HG03354 (cell line): ENCODE measurements around the gene GSTO2.

Experiments used
- ATAC-seq: cut with Tn5 transposase; IDR thresholded peaks from one replicate; pipeline ENCODE4 v1.9.1; 2021; ENCODE audit warnings: mild to moderate bottlenecking; ENCODE audit not compliant: unreplicated experiment, poor library complexity, severe bottlenecking

GSTO2 gene

GRCh38 chr10:104318810-104319741 lies 50.1 kb downstream of the GSTO2 start:
- no peak for ATAC-seq

- ATAC-seq: no peak
Observed at GRCh38 chr10:104321226-104321625, 52.2 kb downstream of the GSTO2 start.

- ATAC-seq: peak; percentile 8
Observed at GRCh38 chr10:104321725-104322415, 52.9 kb downstream of the GSTO2 start.

- ATAC-seq: peak; percentile 52
Observed at GRCh38 chr10:104322416-104322782, 53.4 kb downstream of the GSTO2 start.

GRCh38 chr10:104323085-104323484 lies 54.1 kb downstream of the GSTO2 start:
- no peak for ATAC-seq

- no peak for ATAC-seq
Observed at GRCh38 chr10:104323760-104324201, 54.8 kb downstream of the GSTO2 start.

- no peak for ATAC-seq
Observed at GRCh38 chr10:104324221-104324686, 55.3 kb downstream of the GSTO2 start.

GRCh38 chr10:104324931-104325330 lies 55.9 kb downstream of the GSTO2 start:
- no peak for ATAC-seq

GRCh38 chr10:104325436-104326435 lies 56.8 kb downstream of the GSTO2 start:
- ATAC-seq: no peak

GRCh38 chr10:104326991-104327610 lies 58.1 kb downstream of the GSTO2 start:
- no peak for ATAC-seq

- no peak for ATAC-seq
Observed at GRCh38 chr10:104327745-104328645, 59.0 kb downstream of the GSTO2 start.

GRCh38 chr10:104328646-104328895 lies 59.6 kb downstream of the GSTO2 start:
- ATAC-seq: no peak

GRCh38 chr10:104328896-104329710 lies 60.1 kb downstream of the GSTO2 start:
- ATAC-seq: peak; percentile 51

GRCh38 chr10:104329735-104330134 lies 60.8 kb downstream of the GSTO2 start:
- no peak for ATAC-seq

- ATAC-seq: no peak
Observed at GRCh38 chr10:104330168-104331110, 61.5 kb downstream of the GSTO2 start.

GRCh38 chr10:104331208-104331838 lies 62.3 kb downstream of the GSTO2 start:
- no peak for ATAC-seq
